Neural cell (in vitro differentiated cells): Measurements from ENCODE around the gene ARHGAP30. TPM values are rescaled to one million over a fixed set of nuclear protein-coding genes. Genes with fewer than 3 reads are reported as not detected.

Source experiments
- H2AFZ ChIP-seq: fragments of 200-600, 300-800 bp; sonication (generic), shearing (Covaris generic); 2 replicates; pipeline ENCODE4 v1.6.0; 2014; ENCODE audit warnings: low read depth, mild to moderate bottlenecking, antibody characterized with exemption, low read length, moderate library complexity
- H3F3A ChIP-seq: fragments of 200-600 bp; shearing (Covaris generic); 2 replicates; pipeline ENCODE4 v1.6.1; 2016; ENCODE audit warnings: mild to moderate bottlenecking, moderate library complexity, mixed read lengths, antibody characterized with exemption, low read length; ENCODE audit not compliant: insufficient read depth, poor library complexity, severe bottlenecking
- H3K27ac ChIP-seq: fragments of 200-600, 300-800 bp; sonication (generic), shearing (Covaris generic); 2 replicates; pipeline ENCODE4 v1.5.1; 2014; ENCODE audit warnings: mild to moderate bottlenecking, low read length, moderate library complexity
- H3K27me3 ChIP-seq: fragments of 300-800, 200-600 bp; sonication (generic), shearing (Covaris generic); 2 replicates; pipeline ENCODE4 v1.6.0; 2014; ENCODE audit warnings: mild to moderate bottlenecking, low read depth, low read length, moderate library complexity; ENCODE audit not compliant: insufficient read depth
- H3K36me3 ChIP-seq: fragments of 300-800, 200-600 bp; sonication (generic), shearing (Covaris generic); 2 replicates; pipeline ENCODE4 v1.5.1; 2014; ENCODE audit warnings: mild to moderate bottlenecking, antibody characterized with exemption, low read length, moderate library complexity; ENCODE audit not compliant: insufficient read depth
- H3K4me2 ChIP-seq: fragments of 300-800, 200-600 bp; sonication (generic), shearing (Covaris generic); 2 replicates; pipeline ENCODE4 v1.6.0; 2014; ENCODE audit warnings: mild to moderate bottlenecking, low read length
- H3K4me3 ChIP-seq: fragments of 300-800, 200-600 bp; sonication (generic), shearing (Covaris generic); 2 replicates; pipeline ENCODE4 v1.5.1; 2014; ENCODE audit warnings: mild to moderate bottlenecking, low read length, moderate library complexity
- H3K79me2 ChIP-seq: fragments of 200-600 bp; shearing (Covaris generic); replicated peaks from 2 replicates; pipeline ENCODE4 v1.6.0; 2014; ENCODE audit warnings: mild to moderate bottlenecking, low read length, moderate library complexity; ENCODE audit not compliant: insufficient read depth
- H3K9ac ChIP-seq: fragments of 300-800, 200-600 bp; sonication (generic), shearing (Covaris generic); 2 replicates; pipeline ENCODE4 v1.6.1; 2016; ENCODE audit warnings: mild to moderate bottlenecking, low read length, mixed read lengths
- H3K9me2 ChIP-seq: fragments of 200-600 bp; shearing (Covaris generic); 2 replicates; pipeline ENCODE4 v1.6.1; 2016; ENCODE audit warnings: mild to moderate bottlenecking, low read length, mixed read lengths; ENCODE audit not compliant: insufficient read depth
- H3K9me3 ChIP-seq: fragments of 200-600, 300-800 bp; sonication (generic), shearing (Covaris generic); 2 replicates; pipeline ENCODE4 v1.6.1; 2016; ENCODE audit warnings: mild to moderate bottlenecking, mixed run types, low read length, moderate library complexity, mixed read lengths
- H4K20me1 ChIP-seq: fragments of 200-600 bp; shearing (Covaris generic); 2 replicates; pipeline ENCODE4 v1.6.1; 2016; ENCODE audit warnings: mild to moderate bottlenecking, mixed run types; ENCODE audit not compliant: insufficient read depth
- CTCF ChIP-seq: fragments of 450-650 bp; IDR thresholded peaks from 2 replicates; pipeline ENCODE4 v1.5.1; 2014; ENCODE audit warnings: antibody characterized with exemption, mild to moderate bottlenecking, moderate library complexity; ENCODE audit not compliant: poor library complexity, severe bottlenecking
- EP300 ChIP-seq: fragments of 450-650 bp; conservative IDR thresholded peaks from 2 replicates; pipeline ENCODE4 v1.6.1; 2014; ENCODE audit warnings: antibody characterized with exemption, mild to moderate bottlenecking, moderate library complexity; ENCODE audit not compliant: poor library complexity, severe bottlenecking
- EZH2 ChIP-seq: fragments of 200-600, 300-800 bp; shearing (Covaris generic), sonication (generic); IDR thresholded peaks from 2 replicates; pipeline ENCODE4 v1.6.1; 2014; ENCODE audit warnings: antibody characterized with exemption, low read length, borderline replicate concordance, mild to moderate bottlenecking; ENCODE audit not compliant: insufficient read depth, poor library complexity, severe bottlenecking
- MXI1 ChIP-seq: fragments of 450-650 bp; conservative IDR thresholded peaks from 2 replicates; pipeline ENCODE4 v1.6.1; 2014; ENCODE audit warnings: antibody characterized with exemption, mild to moderate bottlenecking; ENCODE audit not compliant: poor library complexity, severe bottlenecking
- POLR2AphosphoS5 ChIP-seq: IDR thresholded peaks from 2 replicates; pipeline ENCODE4 v1.6.1; 2012
- RAD21 ChIP-seq: fragments of 450-650 bp; conservative IDR thresholded peaks from 2 replicates; pipeline ENCODE4 v1.6.1; 2014; ENCODE audit warnings: antibody characterized with exemption, mild to moderate bottlenecking, moderate library complexity
- REST ChIP-seq: IDR thresholded peaks from 2 replicates; pipeline ENCODE4 v1.6.1; 2012; ENCODE audit warnings: borderline replicate concordance
- SMC3 ChIP-seq: fragments of 450-650 bp; conservative IDR thresholded peaks from 2 replicates; pipeline ENCODE4 v1.6.1; 2014; ENCODE audit warnings: antibody characterized with exemption, mild to moderate bottlenecking, moderate library complexity; ENCODE audit not compliant: poor library complexity
- TAF1 ChIP-seq: IDR thresholded peaks from 2 replicates; pipeline ENCODE4 v1.6.1; 2012; ENCODE audit warnings: low read depth
- polyA plus RNA-seq: library from polyadenylated mRNA; depleted of rRNA; stranded (reverse); fragments of >200 nt; gene quantifications from 2 replicates; pipeline ENCODE4 v1.2.3, GENCODE V29; 2014

Gene ARHGAP30
- polyA plus RNA-seq, 1 donor from 2014 or later = not detected

- Histone ChIP-seq H3K27me3 (no peaks in the 10 kb centered on the region), H3K4me2 (no peak overlapping the region), H3K9ac (no peak overlapping the region), H3K27ac (no peak overlapping the region), H3K36me3 (no peaks in the 10 kb centered on the region), H3K9me3 (no peaks in the 10 kb centered on the region), H2AFZ (no peak overlapping the region), H3K4me3 (no peak overlapping the region), H3K9me2 (no peaks in the 10 kb centered on the region), H3K79me2 (no peaks in the 10 kb centered on the region), H3F3A (peaks cover 5% of the 10 kb centered on the region), H4K20me1 (no peaks in the 10 kb centered on the region)
- no peak for TF ChIP-seq EP300
Measured at GRCh38 chr1:161033751-161034150, 35.9 kb downstream of the ARHGAP30 start.

- no peak overlapping the region for H2AFZ ChIP-seq
- no peak overlapping the region for H3K27ac ChIP-seq
- H3K9ac ChIP-seq = no peak overlapping the region
- no peaks in the 10 kb centered on the region for H3K9me3 ChIP-seq
- no peak overlapping the region for H3K4me2 ChIP-seq
- H3K36me3 ChIP-seq = no peaks in the 10 kb centered on the region
- no peaks in the 10 kb centered on the region for H3K79me2 ChIP-seq
- H3K27me3 ChIP-seq = no peaks in the 10 kb centered on the region
- TF ChIP-seq REST (no peak), CTCF (no peak), EZH2 (no peak), MXI1 (no peak), TAF1 (no peak), SMC3 (no peak), EP300 (no peak), POLR2AphosphoS5 (no peak), RAD21 (no peak)
- no peaks in the 10 kb centered on the region for H3K9me2 ChIP-seq
- H4K20me1 ChIP-seq = no peaks in the 10 kb centered on the region
- peaks cover 4% of the 10 kb centered on the region for H3F3A ChIP-seq
- no peak overlapping the region for H3K4me3 ChIP-seq
Measured at GRCh38 chr1:161032409-161032808, 37.3 kb downstream of the ARHGAP30 start.

GRCh38 chr1:161031874-161032273, 37.8 kb downstream of the ARHGAP30 start:
- H2AFZ ChIP-seq = no peak overlapping the region
- no peak for TF ChIP-seq MXI1
- TF ChIP-seq REST = no peak
- TF ChIP-seq EP300 = no peak
- no peak for TF ChIP-seq POLR2AphosphoS5
- no peak for TF ChIP-seq RAD21
- no peak for TF ChIP-seq TAF1
- TF ChIP-seq CTCF = no peak
- no peak for TF ChIP-seq EZH2
- TF ChIP-seq SMC3 = no peak
- H3K4me2 ChIP-seq = no peak overlapping the region
- no peak overlapping the region for H3K27ac ChIP-seq
- H3K79me2 ChIP-seq = no peaks in the 10 kb centered on the region
- no peaks in the 10 kb centered on the region for H3F3A ChIP-seq
- no peaks in the 10 kb centered on the region for H4K20me1 ChIP-seq
- H3K27me3 ChIP-seq = no peaks in the 10 kb centered on the region
- H3K36me3 ChIP-seq = no peaks in the 10 kb centered on the region
- no peak overlapping the region for H3K4me3 ChIP-seq
- no peaks in the 10 kb centered on the region for H3K9me2 ChIP-seq
- no peaks in the 10 kb centered on the region for H3K9me3 ChIP-seq
- no peak overlapping the region for H3K9ac ChIP-seq
